ENCODE data around the gene GDI2.

Gene GDI2

GRCh38 chr10:5743736-5744135 is 69.5 kb downstream of the GDI2 start:
- no peak for DNase-seq (ENCODE audit: low spot score)

GRCh38 chr10:5742116-5742515 is 71.1 kb downstream of the GDI2 start:
- DNase-seq (ENCODE audit: low spot score), result no peak

DNA sequence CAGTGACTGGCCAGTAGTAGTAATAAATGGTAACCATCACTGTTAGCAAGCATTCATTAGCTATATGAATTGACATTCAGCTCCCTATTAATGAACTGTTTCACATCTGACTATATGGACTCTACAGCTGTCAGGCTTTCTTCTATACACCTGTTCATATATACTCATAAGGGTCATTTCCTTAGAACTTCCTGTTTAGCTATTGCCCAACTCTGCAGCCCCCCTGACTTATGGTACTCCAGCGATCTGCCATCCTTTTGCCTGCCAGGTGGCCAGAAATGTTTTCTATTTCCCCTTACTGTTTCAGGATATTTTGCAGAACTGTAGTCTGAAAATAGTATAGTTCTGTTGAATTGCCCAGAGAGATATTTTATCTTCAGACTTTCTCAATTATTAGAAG is 72.0 kb downstream of the GDI2 start:
- DNase-seq (ENCODE audit: low spot score), result no peak

DNA sequence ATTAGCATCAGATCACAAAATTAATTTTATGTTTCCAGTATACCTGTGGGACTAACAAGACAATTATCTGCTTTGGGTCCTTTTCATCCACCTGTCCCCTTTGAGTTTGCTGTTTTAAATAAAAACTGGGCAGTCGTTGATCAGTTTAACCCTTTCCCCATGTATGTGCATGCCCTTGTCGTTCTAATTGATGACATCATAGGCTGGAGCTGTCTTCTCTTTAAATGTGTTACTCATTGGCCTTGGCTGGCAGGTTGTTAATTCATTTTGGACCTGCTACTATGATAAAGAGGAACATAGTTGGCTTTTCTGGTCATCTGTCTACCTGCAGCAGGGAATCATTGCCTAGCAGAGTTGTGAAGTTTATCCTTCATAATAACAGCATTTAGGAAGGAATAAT is 74.8 kb downstream of the GDI2 start:
- DNase-seq (ENCODE audit: low spot score), result no peak

GRCh38 chr10:5737352-5737751 is 75.9 kb downstream of the GDI2 start:
- DNase-seq (ENCODE audit: low spot score), result no peak

- DNase-seq (ENCODE audit: low spot score), result no peak
Measured at GRCh38 chr10:5736591-5736990, 76.6 kb downstream of the GDI2 start.

DNA sequence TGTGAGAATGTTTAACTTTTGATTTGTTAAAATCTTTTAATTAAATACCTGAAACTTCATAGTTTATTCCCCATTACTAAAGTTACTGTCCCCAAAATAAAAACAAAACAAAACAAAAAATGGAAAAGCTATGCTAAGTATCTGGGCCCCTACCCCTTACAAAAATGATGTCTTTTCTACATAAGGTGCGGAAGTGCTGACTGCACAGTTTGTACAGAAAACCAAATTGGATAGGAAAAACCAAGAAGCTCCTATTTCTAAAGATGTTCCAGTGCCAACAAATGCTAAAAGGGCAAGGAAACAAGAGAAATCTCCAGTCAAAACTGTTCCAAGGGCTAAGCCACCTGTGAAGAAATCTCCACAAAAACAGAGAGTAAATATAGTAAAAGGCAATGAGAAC is 78.1 kb downstream of the GDI2 start:
- DNase-seq (ENCODE audit: low spot score), result no peak

- DNase-seq (ENCODE audit: low spot score), result no peak
Measured at GRCh38 chr10:5732141-5732540, 81.1 kb downstream of the GDI2 start.

- DNase-seq (ENCODE audit: low spot score), result no peak
Measured at GRCh38 chr10:5731559-5731958, 81.7 kb downstream of the GDI2 start.

GRCh38 chr10:5730766-5731165 is 82.5 kb downstream of the GDI2 start:
- DNase-seq (ENCODE audit: low spot score), result no peak

- DNase-seq (ENCODE audit: low spot score), result no peak
Measured at GRCh38 chr10:5723692-5724091, 89.5 kb downstream of the GDI2 start.

DNA sequence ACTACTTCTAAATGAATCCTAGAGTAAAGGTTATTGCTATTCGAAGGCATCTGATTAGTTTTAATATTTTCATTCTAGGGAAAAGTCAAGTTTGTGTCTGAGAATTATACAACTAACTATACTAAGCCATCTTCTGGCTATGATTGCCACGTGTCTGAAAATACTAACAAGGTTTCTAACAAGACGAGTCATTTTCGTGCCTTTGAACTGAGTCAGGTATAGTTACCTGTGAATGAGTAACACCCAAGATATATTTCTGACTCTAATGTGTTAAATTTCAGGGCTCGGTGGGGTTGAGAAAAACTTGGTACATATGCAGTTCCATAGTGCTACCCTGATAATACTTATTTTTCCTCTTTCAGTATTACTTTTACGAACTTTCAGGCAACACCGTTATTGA is 93.1 kb downstream of the GDI2 start:
- DNase-seq (ENCODE audit: low spot score), result no peak

GRCh38 chr10:5719546-5719945 is 93.7 kb downstream of the GDI2 start:
- DNase-seq (ENCODE audit: low spot score), result no peak
